Measurements from ENCODE around the gene TNIP3.
"Not testable (repeated sequence)": the region's sequence is repeated elsewhere in the genome, so short reads cannot be mapped to it uniquely, and the experiment has no call there.

Gene TNIP3, protein sequence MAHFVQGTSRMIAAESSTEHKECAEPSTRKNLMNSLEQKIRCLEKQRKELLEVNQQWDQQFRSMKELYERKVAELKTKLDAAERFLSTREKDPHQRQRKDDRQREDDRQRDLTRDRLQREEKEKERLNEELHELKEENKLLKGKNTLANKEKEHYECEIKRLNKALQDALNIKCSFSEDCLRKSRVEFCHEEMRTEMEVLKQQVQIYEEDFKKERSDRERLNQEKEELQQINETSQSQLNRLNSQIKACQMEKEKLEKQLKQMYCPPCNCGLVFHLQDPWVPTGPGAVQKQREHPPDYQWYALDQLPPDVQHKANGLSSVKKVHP

DNA sequence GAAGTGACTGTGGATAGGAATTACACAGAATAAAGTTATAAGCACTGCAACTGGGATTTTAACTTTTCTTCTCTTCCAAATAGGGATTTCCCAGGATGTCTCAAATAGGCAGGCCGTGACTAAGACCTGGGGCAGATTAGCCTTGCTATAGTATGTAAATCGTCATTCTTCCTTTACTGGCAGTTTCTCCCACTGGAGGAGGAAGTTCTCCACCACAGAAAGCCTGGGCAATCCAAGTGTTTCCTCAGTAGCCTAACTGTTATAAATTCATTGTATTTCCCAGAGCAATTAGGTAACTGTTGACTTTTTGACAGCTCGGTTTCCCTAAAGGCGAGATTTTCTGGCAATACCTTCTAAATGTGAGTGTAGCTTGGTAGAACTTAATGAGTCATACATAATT is at the start of gene TNIP3:
Gene TNIP3 (minus strand): TSS at position 31 of the 400 bp plus-strand sequence. CDS start 196 bp downstream, outside the sequence.
- no peak for DNase-seq (ENCODE audit: extremely low read depth, low read depth)
- TF ChIP-seq, protein P1, sequence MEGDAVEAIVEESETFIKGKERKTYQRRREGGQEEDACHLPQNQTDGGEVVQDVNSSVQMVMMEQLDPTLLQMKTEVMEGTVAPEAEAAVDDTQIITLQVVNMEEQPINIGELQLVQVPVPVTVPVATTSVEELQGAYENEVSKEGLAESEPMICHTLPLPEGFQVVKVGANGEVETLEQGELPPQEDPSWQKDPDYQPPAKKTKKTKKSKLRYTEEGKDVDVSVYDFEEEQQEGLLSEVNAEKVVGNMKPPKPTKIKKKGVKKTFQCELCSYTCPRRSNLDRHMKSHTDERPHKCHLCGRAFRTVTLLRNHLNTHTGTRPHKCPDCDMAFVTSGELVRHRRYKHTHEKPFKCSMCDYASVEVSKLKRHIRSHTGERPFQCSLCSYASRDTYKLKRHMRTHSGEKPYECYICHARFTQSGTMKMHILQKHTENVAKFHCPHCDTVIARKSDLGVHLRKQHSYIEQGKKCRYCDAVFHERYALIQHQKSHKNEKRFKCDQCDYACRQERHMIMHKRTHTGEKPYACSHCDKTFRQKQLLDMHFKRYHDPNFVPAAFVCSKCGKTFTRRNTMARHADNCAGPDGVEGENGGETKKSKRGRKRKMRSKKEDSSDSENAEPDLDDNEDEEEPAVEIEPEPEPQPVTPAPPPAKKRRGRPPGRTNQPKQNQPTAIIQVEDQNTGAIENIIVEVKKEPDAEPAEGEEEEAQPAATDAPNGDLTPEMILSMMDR (IDR thresholded peaks at IDR 0.05; ENCODE audit: low read depth, low read length): no peak

DNA sequence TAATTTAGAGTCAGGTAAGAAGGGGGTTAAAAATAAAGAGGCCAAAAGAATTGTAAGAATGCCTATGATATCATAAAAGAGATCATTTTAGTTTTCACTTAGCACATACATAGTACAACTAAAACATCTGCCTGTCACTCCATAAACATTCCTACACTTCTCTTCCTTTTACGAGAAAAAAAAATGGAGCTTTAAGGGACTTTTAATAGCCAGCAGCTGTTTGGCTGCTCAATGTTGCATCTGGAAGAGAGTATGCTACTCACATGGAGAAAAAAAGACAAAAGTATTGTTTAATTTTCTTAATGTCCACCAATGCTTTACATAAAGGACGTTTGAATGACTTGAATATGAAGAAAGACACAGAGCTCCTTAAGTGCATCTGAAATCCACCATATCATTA is 48.7 kb upstream of the TNIP3 start:
- DNase-seq (ENCODE audit: extremely low read depth, low read depth): no peak
- TF ChIP-seq, protein P1 (IDR thresholded peaks at IDR 0.05; ENCODE audit: low read depth, low read length): no peak

DNA sequence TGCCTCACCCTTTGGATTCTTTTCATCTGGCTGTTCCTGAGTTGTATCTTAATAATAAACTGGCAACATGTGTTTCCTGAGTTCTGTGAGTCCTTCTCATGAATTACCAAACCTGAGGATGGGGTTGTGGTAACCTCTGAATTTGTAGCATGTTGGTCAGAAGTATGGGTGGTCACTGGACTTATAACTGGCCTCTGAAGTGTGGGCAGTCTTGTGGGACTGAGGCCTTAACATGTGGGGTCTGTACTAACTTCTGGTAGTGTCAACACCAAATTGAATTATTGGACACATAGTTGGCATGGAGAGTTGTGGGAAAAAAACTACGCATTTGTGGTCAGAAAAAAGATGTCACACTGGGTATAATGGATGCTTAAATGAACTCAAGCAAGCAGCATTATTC is 45.0 kb upstream of the TNIP3 start:
- TF ChIP-seq, protein P1 (IDR thresholded peaks at IDR 0.05; ENCODE audit: low read depth, low read length): no peak
- no peak for DNase-seq (ENCODE audit: extremely low read depth, low read depth)

DNA sequence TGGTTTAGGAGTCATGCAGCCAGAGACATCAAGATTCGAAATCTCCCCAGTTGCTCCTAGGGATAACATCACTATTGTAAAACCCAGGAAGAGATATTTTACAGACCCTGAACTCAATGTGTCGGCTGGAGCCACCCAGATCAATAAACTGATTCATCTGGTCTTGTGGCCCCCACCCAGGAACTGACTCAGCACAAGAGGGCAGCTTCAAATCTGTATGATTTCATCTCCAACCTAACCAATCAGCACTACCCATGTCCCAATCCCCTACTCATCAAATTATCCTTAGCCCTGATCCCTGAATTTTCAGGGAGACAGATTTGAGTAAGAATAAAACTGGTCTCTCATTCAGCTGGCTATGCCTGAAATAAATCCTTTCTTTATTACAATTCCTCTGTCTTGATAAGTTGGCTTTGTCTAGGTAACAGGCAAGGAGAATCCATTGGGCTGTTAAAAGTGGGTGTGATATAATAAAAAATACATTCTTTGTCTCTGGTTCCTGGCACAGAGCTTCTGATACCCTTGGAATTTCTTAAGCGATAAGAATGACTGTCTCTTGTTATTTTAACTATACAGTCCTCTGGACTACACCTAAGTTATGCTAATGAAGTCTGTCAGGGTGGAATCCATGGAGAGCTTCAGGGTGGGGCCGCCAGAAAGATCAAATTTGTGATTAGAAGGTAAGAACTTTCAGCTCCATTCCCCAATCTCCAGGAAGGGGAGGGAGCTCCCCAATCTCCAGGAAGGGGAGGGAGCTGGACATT is 44.3 kb upstream of the TNIP3 start:
- no peak for DNase-seq (ENCODE audit: extremely low read depth, low read depth)
- TF ChIP-seq, protein P1 (IDR thresholded peaks at IDR 0.05; ENCODE audit: low read depth, low read length): no peak

DNA sequence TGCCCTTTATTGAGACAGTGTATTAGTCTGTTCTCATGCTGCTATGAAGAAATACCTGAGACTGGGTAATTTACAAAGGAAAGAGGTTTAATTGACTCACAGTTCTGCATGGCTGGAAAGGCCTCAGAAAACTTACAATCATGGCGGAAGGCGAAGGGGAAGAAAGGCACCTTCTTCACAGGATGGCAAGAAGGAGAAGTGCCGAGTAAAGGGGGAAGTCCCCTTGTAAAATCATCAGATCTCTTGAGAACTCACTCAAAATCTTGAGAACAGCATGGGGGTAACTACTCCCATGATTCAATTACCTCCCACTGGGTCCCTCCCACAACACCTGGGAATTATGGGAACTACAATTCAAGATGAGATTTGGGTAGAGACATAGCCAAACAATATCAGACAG is 41.7 kb upstream of the TNIP3 start:
- DNase-seq (ENCODE audit: extremely low read depth, low read depth): not testable (repeated sequence)

DNA sequence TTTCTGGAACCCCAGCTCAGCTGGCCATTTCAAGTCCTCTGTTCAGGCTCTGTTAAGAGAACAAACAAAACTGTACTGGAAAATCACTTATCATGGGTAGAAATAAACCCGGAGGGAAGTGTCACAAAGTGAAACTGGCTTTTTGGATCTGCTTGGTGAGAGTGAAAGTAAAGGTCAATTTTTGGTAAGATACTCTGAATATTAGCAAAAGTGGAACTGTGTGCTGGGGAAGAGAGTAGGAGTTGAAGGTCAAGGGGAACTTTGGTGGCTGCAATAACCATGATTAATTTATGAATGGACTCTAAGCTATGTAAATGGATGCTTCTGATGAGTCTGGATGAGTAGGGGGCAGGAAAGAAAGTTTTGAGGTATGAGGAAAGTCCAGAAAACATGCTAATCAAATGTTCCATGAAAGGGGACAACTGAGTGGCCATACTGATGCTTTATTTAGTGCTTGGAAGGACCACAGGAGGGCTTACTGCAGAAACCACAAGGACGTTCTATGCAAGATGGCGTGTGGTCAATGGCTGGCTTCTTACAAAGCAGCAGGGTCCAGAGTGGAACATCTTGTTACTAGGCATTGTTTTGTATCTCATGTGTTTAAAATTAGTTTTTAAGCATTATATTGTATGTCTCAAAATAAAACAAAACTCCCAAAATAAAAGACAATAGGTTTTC is 36.8 kb upstream of the TNIP3 start:
- no peak for DNase-seq (ENCODE audit: extremely low read depth, low read depth)
- TF ChIP-seq, protein P1 (IDR thresholded peaks at IDR 0.05; ENCODE audit: low read depth, low read length): no peak

DNA sequence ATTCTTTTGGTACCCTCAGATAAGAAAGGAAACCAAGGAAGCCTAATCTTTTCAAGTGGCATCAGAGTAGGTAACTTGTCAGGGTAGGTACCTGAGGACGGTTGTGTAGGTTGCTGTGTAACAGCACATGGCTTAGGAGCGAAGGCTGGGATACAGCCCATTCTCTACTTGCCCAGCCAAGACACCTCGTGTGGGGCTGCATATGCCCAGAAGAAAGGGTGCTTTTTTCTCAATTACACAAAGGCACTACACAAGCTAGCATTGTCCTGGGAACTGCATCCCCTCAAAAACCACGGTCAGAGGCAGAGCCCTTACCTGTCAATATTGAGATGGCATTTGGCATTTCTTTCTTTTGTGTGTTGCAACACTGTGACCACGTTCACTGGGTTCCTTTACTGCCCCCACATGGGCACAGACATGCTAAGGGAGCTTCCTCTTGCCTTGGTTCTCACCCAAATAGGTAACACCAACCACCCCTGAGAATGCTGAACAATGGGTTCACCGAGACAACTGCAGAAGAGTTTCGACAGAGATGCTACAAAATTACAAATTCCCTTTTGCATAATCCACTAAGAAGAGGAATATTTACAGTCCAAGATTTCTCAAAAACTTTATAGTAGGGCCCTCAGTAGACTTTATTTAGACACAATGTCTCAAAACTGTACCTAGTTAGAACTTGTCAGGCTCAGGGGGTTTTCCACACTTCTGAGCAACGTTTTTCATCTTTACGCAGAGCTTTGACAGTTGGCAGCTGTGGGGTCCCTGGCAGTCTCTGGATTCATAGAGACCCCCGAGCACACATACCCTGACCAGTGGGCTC is 35.8 kb upstream of the TNIP3 start:
- TF ChIP-seq, protein P1 (IDR thresholded peaks at IDR 0.05; ENCODE audit: low read depth, low read length): no peak
- no peak for DNase-seq (ENCODE audit: extremely low read depth, low read depth)
